MM.1S (cell line): ENCODE results near the gene RMI2.

Source experiments
- EZH2 ChIP-seq: fragments of 300-600 bp; sonication (generic); optimal IDR thresholded peaks from 2 replicates; pipeline ENCODE3; 2017; ENCODE audit warnings: low read depth, mild to moderate bottlenecking, antibody characterized with exemption, low read length, mixed read lengths
- EZH2phosphoT487 ChIP-seq: fragments of 300-600 bp; sonication (generic); IDR thresholded peaks from 2 replicates; pipeline ENCODE4 v1.6.1; 2018; ENCODE audit warnings: antibody characterized with exemption, low read length
- TF ChIP-seq, protein P1 (sequence below): fragments of 300-600 bp; sonication (generic); IDR thresholded peaks from 2 replicates; pipeline ENCODE4 v1.5.1; 2016; ENCODE audit warnings: antibody characterized with exemption, low read length, mixed read lengths

DNA sequence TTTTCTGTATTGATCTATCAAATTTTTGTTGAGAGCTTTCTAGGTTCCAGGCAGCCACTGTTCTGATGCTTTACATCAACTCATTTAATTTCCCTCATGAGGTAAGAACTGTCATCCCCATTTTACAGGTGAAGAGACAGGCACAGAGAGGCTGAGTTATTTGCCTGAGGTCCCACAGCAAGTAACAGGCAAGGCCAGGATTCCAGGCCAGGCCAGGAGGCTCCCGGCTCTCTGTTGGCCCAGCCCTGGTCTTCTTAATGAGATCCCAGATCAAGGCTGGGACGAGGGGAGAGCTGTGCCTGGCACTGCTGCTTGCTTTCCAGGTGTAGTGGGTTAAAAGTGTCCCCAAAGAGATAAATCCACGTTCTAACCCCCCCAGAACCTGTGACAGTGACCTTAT, 22.4 kb upstream of the RMI2 start:
- TF ChIP-seq, protein P1, sequence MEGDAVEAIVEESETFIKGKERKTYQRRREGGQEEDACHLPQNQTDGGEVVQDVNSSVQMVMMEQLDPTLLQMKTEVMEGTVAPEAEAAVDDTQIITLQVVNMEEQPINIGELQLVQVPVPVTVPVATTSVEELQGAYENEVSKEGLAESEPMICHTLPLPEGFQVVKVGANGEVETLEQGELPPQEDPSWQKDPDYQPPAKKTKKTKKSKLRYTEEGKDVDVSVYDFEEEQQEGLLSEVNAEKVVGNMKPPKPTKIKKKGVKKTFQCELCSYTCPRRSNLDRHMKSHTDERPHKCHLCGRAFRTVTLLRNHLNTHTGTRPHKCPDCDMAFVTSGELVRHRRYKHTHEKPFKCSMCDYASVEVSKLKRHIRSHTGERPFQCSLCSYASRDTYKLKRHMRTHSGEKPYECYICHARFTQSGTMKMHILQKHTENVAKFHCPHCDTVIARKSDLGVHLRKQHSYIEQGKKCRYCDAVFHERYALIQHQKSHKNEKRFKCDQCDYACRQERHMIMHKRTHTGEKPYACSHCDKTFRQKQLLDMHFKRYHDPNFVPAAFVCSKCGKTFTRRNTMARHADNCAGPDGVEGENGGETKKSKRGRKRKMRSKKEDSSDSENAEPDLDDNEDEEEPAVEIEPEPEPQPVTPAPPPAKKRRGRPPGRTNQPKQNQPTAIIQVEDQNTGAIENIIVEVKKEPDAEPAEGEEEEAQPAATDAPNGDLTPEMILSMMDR: no peak
- TF ChIP-seq EZH2 (no peak), EZH2phosphoT487 (no peak)
